ENCODE data around the gene VTI1A. TPM values are rescaled to one million over a fixed set of nuclear protein-coding genes. Genes with fewer than 3 reads are reported as not detected.
"Not testable (repeated sequence)": the region's sequence is repeated elsewhere in the genome, so short reads cannot be mapped to it uniquely, and the experiment has no call there.

Gene VTI1A
- total RNA-seq, 1 donor from 2014 or later = 34.2 TPM

DNA sequence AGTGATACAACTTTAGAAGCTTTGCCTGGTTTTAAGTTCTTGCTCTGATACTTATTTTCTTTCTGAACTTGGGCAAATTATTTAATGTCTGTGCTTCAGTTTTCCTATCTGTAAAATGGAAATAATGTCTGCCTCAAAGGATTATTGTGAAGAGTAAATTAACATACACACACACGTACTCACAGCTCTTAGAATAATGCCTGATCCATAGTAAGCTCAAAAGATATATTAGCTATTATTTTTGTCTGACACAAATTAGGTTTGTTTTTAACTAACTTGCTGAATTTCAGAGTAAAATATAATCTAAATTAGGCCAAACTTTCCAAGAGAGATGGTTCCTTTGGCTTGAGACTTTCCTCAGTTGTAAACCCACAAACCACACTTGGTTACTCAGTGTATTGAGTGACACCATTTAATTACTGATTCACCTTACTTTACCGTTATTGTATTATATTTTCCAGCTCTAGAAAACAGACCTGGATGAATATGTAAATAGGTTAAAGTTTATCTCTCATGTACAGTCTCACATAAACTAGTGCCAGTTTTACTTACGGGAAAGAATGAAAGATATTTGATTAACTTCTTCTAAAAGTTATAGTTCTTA is 50.4 kb downstream of the VTI1A start:
- peaks cover 6% of the 10 kb centered on the region for H3K36me3 Mint-ChIP-seq (ENCODE audit: low read depth)
- no peaks in the 10 kb centered on the region for H3K9me3 Mint-ChIP-seq
- no peaks in the 10 kb centered on the region for H3K4me1 Mint-ChIP-seq
- H3K27ac Mint-ChIP-seq (ENCODE audit: unreplicated experiment) = no peak overlapping the region
- H3K4me3 Mint-ChIP-seq = no peak overlapping the region
- no peaks in the 10 kb centered on the region for H3K27me3 Mint-ChIP-seq (ENCODE audit: low read depth)
- TF ChIP-seq, protein P1, sequence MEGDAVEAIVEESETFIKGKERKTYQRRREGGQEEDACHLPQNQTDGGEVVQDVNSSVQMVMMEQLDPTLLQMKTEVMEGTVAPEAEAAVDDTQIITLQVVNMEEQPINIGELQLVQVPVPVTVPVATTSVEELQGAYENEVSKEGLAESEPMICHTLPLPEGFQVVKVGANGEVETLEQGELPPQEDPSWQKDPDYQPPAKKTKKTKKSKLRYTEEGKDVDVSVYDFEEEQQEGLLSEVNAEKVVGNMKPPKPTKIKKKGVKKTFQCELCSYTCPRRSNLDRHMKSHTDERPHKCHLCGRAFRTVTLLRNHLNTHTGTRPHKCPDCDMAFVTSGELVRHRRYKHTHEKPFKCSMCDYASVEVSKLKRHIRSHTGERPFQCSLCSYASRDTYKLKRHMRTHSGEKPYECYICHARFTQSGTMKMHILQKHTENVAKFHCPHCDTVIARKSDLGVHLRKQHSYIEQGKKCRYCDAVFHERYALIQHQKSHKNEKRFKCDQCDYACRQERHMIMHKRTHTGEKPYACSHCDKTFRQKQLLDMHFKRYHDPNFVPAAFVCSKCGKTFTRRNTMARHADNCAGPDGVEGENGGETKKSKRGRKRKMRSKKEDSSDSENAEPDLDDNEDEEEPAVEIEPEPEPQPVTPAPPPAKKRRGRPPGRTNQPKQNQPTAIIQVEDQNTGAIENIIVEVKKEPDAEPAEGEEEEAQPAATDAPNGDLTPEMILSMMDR (conservative IDR thresholded peaks at IDR 0.05) = no peak
- no peak for DNase-seq (ENCODE audit: low read depth, low spot score)

DNA sequence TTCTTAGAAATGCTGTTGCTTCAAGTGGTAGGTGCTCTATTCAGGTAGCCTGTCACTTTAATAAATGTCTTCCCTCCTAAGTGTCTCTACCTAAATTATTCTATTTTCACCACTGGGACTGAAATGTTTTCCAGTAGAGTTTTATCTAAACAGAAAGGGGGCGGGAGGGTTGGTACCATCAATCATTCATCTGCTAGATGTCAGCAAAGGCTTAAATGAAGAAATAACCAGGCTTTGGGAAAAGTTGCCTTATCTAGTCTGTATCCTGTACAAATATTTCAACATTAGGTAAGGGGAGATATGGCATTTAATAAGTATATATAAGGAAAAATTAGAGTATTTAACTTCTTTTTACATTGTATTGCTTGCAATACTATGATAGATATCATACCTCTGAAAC is 51.8 kb downstream of the VTI1A start:
- H3K9me3 Mint-ChIP-seq = no peaks in the 10 kb centered on the region

DNA sequence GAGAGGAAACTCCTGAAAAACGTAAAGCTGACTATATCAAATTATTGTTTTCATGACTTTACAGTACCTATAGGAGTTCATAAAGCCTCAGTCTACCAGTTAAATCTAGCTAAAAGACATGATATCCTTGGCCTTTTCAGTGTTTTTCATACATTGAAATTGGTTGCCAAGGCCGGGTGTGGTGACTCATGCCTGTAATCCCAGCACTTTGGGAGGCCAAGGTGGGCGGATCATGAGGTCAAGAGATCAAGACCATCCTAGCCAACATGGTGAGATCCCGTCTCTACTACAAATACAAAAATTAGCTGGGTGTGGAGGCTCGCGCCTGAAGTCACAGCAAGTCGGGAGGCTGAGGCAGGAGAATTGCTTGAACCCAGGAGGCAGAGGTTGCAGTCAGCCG is 53.0 kb downstream of the VTI1A start:
- not testable (repeated sequence) for H3K27ac Mint-ChIP-seq (ENCODE audit: unreplicated experiment); H3K9me3 Mint-ChIP-seq; H3K36me3 Mint-ChIP-seq (ENCODE audit: low read depth); H3K27me3 Mint-ChIP-seq (ENCODE audit: low read depth); H3K4me1 Mint-ChIP-seq; DNase-seq (ENCODE audit: low read depth, low spot score); H3K4me3 Mint-ChIP-seq

More for the DNA sequence above, 51.8 kb downstream of the VTI1A start:
- DNase-seq (ENCODE audit: low read depth, low spot score) = no peak
- Mint-ChIP-seq H3K27me3 (ENCODE audit: low read depth) (no peaks in the 10 kb centered on the region), H3K27ac (ENCODE audit: unreplicated experiment) (no peak overlapping the region), H3K4me3 (no peak overlapping the region), H3K4me1 (no peaks in the 10 kb centered on the region), H3K36me3 (ENCODE audit: low read depth) (peaks cover 6% of the 10 kb centered on the region)
- TF ChIP-seq, protein P1 (conservative IDR thresholded peaks at IDR 0.05) = no peak

DNA sequence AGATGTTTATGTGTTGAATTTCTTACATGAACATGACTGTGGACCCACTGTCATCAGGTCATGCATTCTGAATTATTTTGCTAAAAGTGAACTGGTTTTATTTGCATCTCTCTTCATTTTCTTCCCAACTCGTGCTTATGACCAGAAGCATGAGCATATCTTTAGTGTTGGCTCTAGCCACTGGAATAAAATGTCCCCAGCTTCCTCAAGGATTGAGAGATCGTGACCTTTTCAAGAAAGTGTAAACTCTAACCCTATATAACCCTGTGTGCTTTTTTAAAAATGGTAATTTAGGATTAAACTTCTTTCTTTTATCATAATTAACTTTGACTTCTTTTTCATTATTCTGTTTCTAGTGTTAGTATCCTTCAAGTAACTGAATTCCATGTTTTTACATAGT is 55.5 kb downstream of the VTI1A start:
- no peak for DNase-seq (ENCODE audit: low read depth, low spot score)
- peaks cover 3% of the 10 kb centered on the region for H3K4me1 Mint-ChIP-seq
- H3K27me3 Mint-ChIP-seq (ENCODE audit: low read depth) = no peaks in the 10 kb centered on the region
- no peaks in the 10 kb centered on the region for H3K9me3 Mint-ChIP-seq
- TF ChIP-seq, protein P1 (conservative IDR thresholded peaks at IDR 0.05) = no peak
- H3K27ac Mint-ChIP-seq (ENCODE audit: unreplicated experiment) = no peak overlapping the region
- H3K4me3 Mint-ChIP-seq = no peak overlapping the region
- peaks cover 6% of the 10 kb centered on the region for H3K36me3 Mint-ChIP-seq (ENCODE audit: low read depth)

DNA sequence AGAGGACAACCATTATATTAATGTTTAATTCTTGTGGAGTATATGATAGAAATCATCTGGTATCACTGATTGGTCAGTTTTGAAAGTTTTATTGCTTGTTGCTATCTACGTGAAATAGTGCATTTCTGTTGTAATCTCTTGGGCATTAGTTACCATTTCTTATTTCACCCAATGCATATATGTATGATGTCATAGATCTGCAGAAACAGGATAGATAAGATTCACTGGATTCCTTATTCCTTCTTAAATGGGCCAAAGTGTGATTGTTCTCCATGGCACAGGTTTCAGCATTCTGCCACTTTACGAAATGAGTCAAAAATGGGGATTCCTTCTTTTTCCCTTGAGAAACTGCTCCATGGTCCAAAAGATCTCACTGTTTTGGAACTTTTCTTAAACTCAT is 56.6 kb downstream of the VTI1A start:
- TF ChIP-seq, protein P1 (conservative IDR thresholded peaks at IDR 0.05) = no peak
- Mint-ChIP-seq H3K27me3 (ENCODE audit: low read depth) (no peaks in the 10 kb centered on the region), H3K27ac (ENCODE audit: unreplicated experiment) (no peak overlapping the region), H3K36me3 (ENCODE audit: low read depth) (peaks cover 6% of the 10 kb centered on the region), H3K9me3 (no peaks in the 10 kb centered on the region), H3K4me1 (peaks cover 11% of the 10 kb centered on the region), H3K4me3 (no peak overlapping the region)
- no peak for DNase-seq (ENCODE audit: low read depth, low spot score)

DNA sequence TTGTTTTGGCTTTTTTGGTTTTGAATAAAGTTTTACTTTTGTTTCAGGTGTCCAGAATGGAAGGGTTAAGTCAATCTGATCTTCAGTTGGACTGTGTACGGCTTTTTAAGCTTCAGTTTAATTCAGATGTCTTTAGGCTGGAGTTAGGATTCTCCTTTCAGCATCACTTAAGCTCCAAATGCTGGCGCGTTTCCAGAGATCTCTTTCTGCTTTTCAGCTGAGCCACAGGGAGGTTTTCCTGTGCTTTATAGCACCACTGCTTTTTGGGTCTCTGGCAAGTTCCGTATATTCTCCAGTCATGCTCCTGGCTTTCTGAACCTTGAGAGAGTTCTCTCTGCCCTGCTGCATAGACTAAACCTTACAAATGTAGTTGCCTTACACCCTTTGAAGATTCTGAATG is 60.0 kb downstream of the VTI1A start:
- H3K4me1 Mint-ChIP-seq = peaks cover 11% of the 10 kb centered on the region
- H3K27ac Mint-ChIP-seq (ENCODE audit: unreplicated experiment) = no peak overlapping the region
- no peak for DNase-seq (ENCODE audit: low read depth, low spot score)
- H3K9me3 Mint-ChIP-seq = no peaks in the 10 kb centered on the region
- TF ChIP-seq, protein P1 (conservative IDR thresholded peaks at IDR 0.05) = no peak
- H3K27me3 Mint-ChIP-seq (ENCODE audit: low read depth) = no peaks in the 10 kb centered on the region
- no peak overlapping the region for H3K4me3 Mint-ChIP-seq
- peaks cover 3% of the 10 kb centered on the region for H3K36me3 Mint-ChIP-seq (ENCODE audit: low read depth)

Measured in neural crest cell (in vitro differentiated cells).